Mesenchymal stem cell (in vitro differentiated cells and primary cell): ENCODE measurements around the gene CPLX1.

Experiments used
- DNase-seq: peaks from one replicate; pipeline ENCODE4 v3.0.0-alpha.2; 2013
- H2AFZ ChIP-seq: one replicate; pipeline ENCODE4 v1.6.1; 2013; ENCODE audit warnings: low read depth, mild to moderate bottlenecking, control low read depth, inconsistent platforms, low read length, moderate library complexity
- H2AK5ac ChIP-seq: 2 replicates; pipeline ENCODE4 v1.6.1; 2013; ENCODE audit warnings: low read length, moderate library complexity, mild to moderate bottlenecking, inconsistent platforms; ENCODE audit not compliant: severe bottlenecking
- H2BK120ac ChIP-seq: one replicate; pipeline ENCODE4 v1.6.1; 2013; ENCODE audit warnings: low read depth, mild to moderate bottlenecking, inconsistent platforms, low read length, moderate library complexity
- H2BK12ac ChIP-seq, 2 experiments: one replicate each; pipeline ENCODE4 v1.6.1; 2013; ENCODE audit warnings: inconsistent platforms in 2 of 2, low read length in 2 of 2, mild to moderate bottlenecking in 2 of 2, moderate library complexity in 2 of 2, control low read depth in 1 of 2
- H2BK15ac ChIP-seq: one replicate; pipeline ENCODE4 v1.6.1; 2013; ENCODE audit warnings: mild to moderate bottlenecking, low read depth, inconsistent platforms; ENCODE audit not compliant: poor library complexity, severe bottlenecking
- H2BK5ac ChIP-seq: 2 replicates; pipeline ENCODE4 v1.6.1; 2013; ENCODE audit warnings: low read depth, mild to moderate bottlenecking, low read length, control low read depth, inconsistent platforms; ENCODE audit not compliant: poor library complexity, severe bottlenecking
- H3K14ac ChIP-seq, 2 experiments: one replicate each; pipeline ENCODE4 v1.6.1; 2013; ENCODE audit warnings: inconsistent platforms in 2 of 2, low read length in 2 of 2, control low read depth in 1 of 2, mild to moderate bottlenecking in 1 of 2, moderate library complexity in 1 of 2
- H3K18ac ChIP-seq, 2 experiments: one replicate each; pipeline ENCODE4 v1.6.1; 2013; ENCODE audit warnings: inconsistent platforms in 2 of 2, low read length in 2 of 2, control low read depth in 1 of 2, low read depth in 1 of 2, mild to moderate bottlenecking in 1 of 2
- H3K23ac ChIP-seq, 2 experiments: one replicate each; pipeline ENCODE4 v1.6.1; 2013; ENCODE audit warnings: inconsistent platforms in 2 of 2, low read length in 2 of 2, mild to moderate bottlenecking in 2 of 2, moderate library complexity in 2 of 2, control low read depth in 1 of 2
- H3K27ac ChIP-seq: 2 replicates; pipeline ENCODE4 v1.5.1; 2013; ENCODE audit warnings: mild to moderate bottlenecking, moderate library complexity, low read length, control low read depth, inconsistent platforms; ENCODE audit not compliant: poor library complexity, severe bottlenecking
- H3K27me3 ChIP-seq, 2 experiments: 2 replicates each; pipeline versions ENCODE4 v1.6.1 to v1.7.0; 2013; ENCODE audit warnings: low read length in 2 of 2, mild to moderate bottlenecking in 2 of 2, moderate library complexity in 2 of 2, control low read depth in 1 of 2, inconsistent platforms in 1 of 2; ENCODE audit not compliant: control insufficient read depth in 1 of 2, insufficient read depth in 1 of 2
- H3K36me3 ChIP-seq, 2 experiments: 2 replicates each; pipeline versions ENCODE4 v1.6.1 to v1.7.0; 2013; ENCODE audit warnings: low read length in 2 of 2, control low read depth in 1 of 2, inconsistent platforms in 1 of 2, low read depth in 1 of 2, mild to moderate bottlenecking in 1 of 2; ENCODE audit not compliant: insufficient read depth in 2 of 2, control insufficient read depth in 1 of 2
- H3K4ac ChIP-seq, 2 experiments: one replicate each; pipeline ENCODE4 v1.6.1; 2013; ENCODE audit warnings: inconsistent platforms in 2 of 2, low read length in 2 of 2, mild to moderate bottlenecking in 2 of 2, moderate library complexity in 2 of 2, control low read depth in 1 of 2, low read depth in 1 of 2
- H3K4me1 ChIP-seq: 2 replicates; pipeline ENCODE4 v1.6.1; 2013; ENCODE audit warnings: low read depth, low read length, control low read depth; ENCODE audit not compliant: control insufficient read depth, insufficient read depth
- H3K4me2 ChIP-seq: 2 replicates; pipeline ENCODE4 v1.6.1; 2013; ENCODE audit warnings: low read length, mild to moderate bottlenecking, inconsistent platforms; ENCODE audit not compliant: poor library complexity, severe bottlenecking
- H3K4me3 ChIP-seq, 2 experiments: 2 replicates each; pipeline versions ENCODE4 v1.5.1 to v1.7.0; 2013; ENCODE audit warnings: low read length in 2 of 2, mild to moderate bottlenecking in 2 of 2, control low read depth in 1 of 2, low read depth in 1 of 2; ENCODE audit not compliant: insufficient read depth in 1 of 2
- H3K79me1 ChIP-seq: replicated peaks from 2 replicates; pipeline ENCODE4 v1.6.1; 2013; ENCODE audit warnings: mild to moderate bottlenecking, control low read depth, low read length, inconsistent platforms; ENCODE audit not compliant: poor library complexity, severe bottlenecking
- H3K9ac ChIP-seq: 2 replicates; pipeline ENCODE4 v1.7.0; 2013; ENCODE audit warnings: mild to moderate bottlenecking, low read length, moderate library complexity
- H3K9me3 ChIP-seq: 2 replicates; pipeline ENCODE4 v1.7.0; 2013; ENCODE audit warnings: mild to moderate bottlenecking, low read length; ENCODE audit not compliant: control insufficient read depth
- H4K8ac ChIP-seq: one replicate; pipeline ENCODE4 v1.6.1; 2013; ENCODE audit warnings: inconsistent platforms, mild to moderate bottlenecking, low read length, moderate library complexity
- H4K91ac ChIP-seq: one replicate; pipeline ENCODE4 v1.6.1; 2013; ENCODE audit warnings: mild to moderate bottlenecking, low read length, inconsistent platforms
- WGBS: methylation state at CpG from one replicate; pipeline ENCODE4 v1.1.7; 2013; ENCODE audit warnings: mixed read lengths; 5-methylcytosine and 5-hydroxymethylcytosine counted together

Gene CPLX1

GRCh38 chr4:786861-787300 is 39.0 kb downstream of the CPLX1 start:
- no peak overlapping the region for H3K9ac ChIP-seq
- H3K4me3 ChIP-seq: no peak overlapping the region
- H4K91ac ChIP-seq: no peak overlapping the region
- H2BK12ac ChIP-seq: no peak overlapping the region
- no peak overlapping the region for H3K4me2 ChIP-seq
- no peak overlapping the region for H3K18ac ChIP-seq
- no peak overlapping the region for H3K14ac ChIP-seq
- no peak overlapping the region for H2BK15ac ChIP-seq
- no peaks in the 10 kb centered on the region for H3K79me1 ChIP-seq
- no peaks in the 10 kb centered on the region for H3K36me3 ChIP-seq
- H3K27me3 ChIP-seq: peaks cover 52 to 59% of the 10 kb centered on the region in 2 experiments
- no peak overlapping the region for H2BK5ac ChIP-seq
- H2BK120ac ChIP-seq: no peak overlapping the region
- no peak overlapping the region for H3K4ac ChIP-seq
- H3K23ac ChIP-seq: no peak overlapping the region
- no peak for DNase-seq
- H4K8ac ChIP-seq: no peak overlapping the region
- no peak overlapping the region for H3K27ac ChIP-seq
- H2AFZ ChIP-seq: no peak overlapping the region
- H3K4me1 ChIP-seq: peaks cover 20% of the 10 kb centered on the region
- H3K9me3 ChIP-seq: no peaks in the 10 kb centered on the region
- H2AK5ac ChIP-seq: no peak overlapping the region
- WGBS: 74% methylated on average over 15 of the region's 16 CpGs

- H4K8ac ChIP-seq: no peak overlapping the region
- no peak overlapping the region for H2BK12ac ChIP-seq
- H4K91ac ChIP-seq: no peak overlapping the region
- H3K4me2 ChIP-seq: peak overlapping the region; percentile 40
- 18% methylated on average over 56 of the region's 72 CpGs for WGBS
- H3K23ac ChIP-seq: no peak overlapping the region
- H3K4me3 ChIP-seq: no peak overlapping the region
- H3K27me3 ChIP-seq: peaks cover 45 to 53% of the 10 kb centered on the region in 2 experiments
- H3K4me1 ChIP-seq: peaks cover 19% of the 10 kb centered on the region
- peak overlapping the region; percentile 62 for H2BK120ac ChIP-seq
- no peak overlapping the region for H2AFZ ChIP-seq
- no peak for DNase-seq
- H2BK5ac ChIP-seq: no peak overlapping the region
- H3K36me3 ChIP-seq: no peaks in the 10 kb centered on the region
- H2BK15ac ChIP-seq: no peak overlapping the region
- no peak overlapping the region for H3K27ac ChIP-seq
- H3K4ac ChIP-seq: no peak overlapping the region
- H3K79me1 ChIP-seq: no peaks in the 10 kb centered on the region
- no peak overlapping the region for H3K9ac ChIP-seq
- no peak overlapping the region for H2AK5ac ChIP-seq
- no peaks in the 10 kb centered on the region for H3K9me3 ChIP-seq
- no peak overlapping the region for H3K14ac ChIP-seq
- no peak overlapping the region for H3K18ac ChIP-seq
Observed at GRCh38 chr4:786074-786741, 39.7 kb downstream of the CPLX1 start.

GRCh38 chr4:785332-786073 is 40.4 kb downstream of the CPLX1 start:
- Histone ChIP-seq H3K36me3 (no peaks in the 10 kb centered on the region), H3K4me2 (peak overlapping the region; percentile 40), H4K8ac (no peak overlapping the region), H3K27ac (no peak overlapping the region), H3K14ac (no peak overlapping the region), H3K79me1 (no peaks in the 10 kb centered on the region), H3K4me1 (peaks cover 22% of the 10 kb centered on the region), H2BK15ac (no peak overlapping the region), H2BK5ac (no peak overlapping the region), H3K27me3 (peaks cover 42 to 49% of the 10 kb centered on the region in 2 experiments), H3K23ac (peak overlapping the region in 1 of 2 experiments; percentile 14), H3K4me3 (no peak overlapping the region), H2BK12ac (no peak overlapping the region), H3K4ac (no peak overlapping the region), H3K9ac (no peak overlapping the region), H2BK120ac (peak overlapping the region; percentile 62), H4K91ac (no peak overlapping the region), H3K9me3 (no peaks in the 10 kb centered on the region), H2AFZ (peak overlapping the region; percentile 14), H2AK5ac (no peak overlapping the region), H3K18ac (no peak overlapping the region)
- 7% methylated on average over 50 of the region's 57 CpGs for WGBS
- DNase-seq: no peak
